Loucy (cell line): ENCODE data around the gene KLHL17.

Experiments
- CTCF ChIP-seq: fragments of 200-600 bp; sonication (generic); conservative IDR thresholded peaks from 2 replicates; pipeline ENCODE4 v1.5.1; 2014; ENCODE audit warnings: mild to moderate bottlenecking, antibody characterized with exemption, low read length
- EZH2phosphoT487 ChIP-seq: fragments of 200-600 bp; IDR thresholded peaks from 2 replicates; pipeline ENCODE4 v1.6.1; 2018; ENCODE audit warnings: antibody characterized with exemption, mild to moderate bottlenecking, moderate library complexity, borderline replicate concordance

GRCh38 chr1:911875-912739 is 48.3 kb upstream of the KLHL17 start:
- TF ChIP-seq CTCF: no peak
- TF ChIP-seq EZH2phosphoT487: no peak
